Measurements from ENCODE around the gene GANC. TPM values are rescaled to one million over a fixed set of nuclear protein-coding genes. Genes with fewer than 3 reads are reported as not detected.

The GANC gene
- total RNA-seq, 2 experiments from 2014 or later: 23.5 to 26.1 TPM

GRCh38 chr15:42353061-42353460, 80.1 kb downstream of the GANC start:
- intact Hi-C loops (cut with micrococcal nuclease): no loop called here
- POLR2A ChIA-PET: no interaction called here

GRCh38 chr15:42354824-42355223, 81.8 kb downstream of the GANC start:
- H3K4me3 Mint-ChIP-seq: no peak overlapping the region
- no peaks in the 10 kb centered on the region for H3K27me3 Mint-ChIP-seq
- POLR2A ChIA-PET: no interaction called here
- peaks cover 24% of the 10 kb centered on the region for H3K36me3 Mint-ChIP-seq
- H3K9me3 Mint-ChIP-seq: no peaks in the 10 kb centered on the region
- no peak for DNase-seq
- intact Hi-C loops (cut with micrococcal nuclease): no loop called here
- no peak overlapping the region for H3K27ac Mint-ChIP-seq
- no peaks in the 10 kb centered on the region for H3K4me1 Mint-ChIP-seq (ENCODE audit: low read depth)
- CTCF ChIA-PET: interaction anchor here (0.7 kb wide), 1 partner anchor 326 kb away, joined by 3 read pairs; no protein-coding TSS in a partner anchor

More at GRCh38 chr15:42353061-42353460, 80.1 kb downstream of the GANC start:
- Mint-ChIP-seq H3K27me3 (no peaks in the 10 kb centered on the region), H3K9me3 (no peaks in the 10 kb centered on the region), H3K27ac (no peak overlapping the region), H3K4me3 (no peak overlapping the region), H3K4me1 (ENCODE audit: low read depth) (peaks cover 5% of the 10 kb centered on the region), H3K36me3 (peaks cover 28% of the 10 kb centered on the region)
- CTCF ChIA-PET: no interaction called here
- no peak for DNase-seq

- intact Hi-C loops (cut with micrococcal nuclease): no loop called here
- no peaks in the 10 kb centered on the region for H3K4me1 Mint-ChIP-seq (ENCODE audit: low read depth)
- H3K36me3 Mint-ChIP-seq: peaks cover 22% of the 10 kb centered on the region
- H3K4me3 Mint-ChIP-seq: no peak overlapping the region
- no peak for DNase-seq
- ChIA-PET POLR2A (no interaction called here), CTCF (interaction anchor here (0.7 kb wide), 1 partner anchor 325 kb away, joined by 3 read pairs; no protein-coding TSS in a partner anchor)
- no peak overlapping the region for H3K27ac Mint-ChIP-seq
- H3K9me3 Mint-ChIP-seq: no peaks in the 10 kb centered on the region
- H3K27me3 Mint-ChIP-seq: no peaks in the 10 kb centered on the region
These were observed 82.3 kb downstream of the GANC start for GRCh38 chr15:42355291-42355690.

- POLR2A ChIA-PET: no interaction called here
- CTCF ChIA-PET: no interaction called here
- intact Hi-C loops (cut with micrococcal nuclease): no loop called here
- peaks cover 11% of the 10 kb centered on the region for H3K36me3 Mint-ChIP-seq
- H3K4me1 Mint-ChIP-seq (ENCODE audit: low read depth): no peaks in the 10 kb centered on the region
- no peaks in the 10 kb centered on the region for H3K9me3 Mint-ChIP-seq
- no peak for DNase-seq
- H3K27ac Mint-ChIP-seq: no peak overlapping the region
- no peaks in the 10 kb centered on the region for H3K27me3 Mint-ChIP-seq
- no peak overlapping the region for H3K4me3 Mint-ChIP-seq
These were observed 83.8 kb downstream of the GANC start for GRCh38 chr15:42356851-42357250.

GRCh38 chr15:42358141-42358540, 85.1 kb downstream of the GANC start:
- intact Hi-C loops (cut with micrococcal nuclease): no loop called here
- DNase-seq: no peak
- ChIA-PET CTCF (no interaction called here), POLR2A (no interaction called here)
- Mint-ChIP-seq H3K36me3 (peaks cover 3% of the 10 kb centered on the region), H3K9me3 (no peaks in the 10 kb centered on the region), H3K4me3 (no peak overlapping the region), H3K27ac (no peak overlapping the region), H3K4me1 (ENCODE audit: low read depth) (no peaks in the 10 kb centered on the region), H3K27me3 (no peaks in the 10 kb centered on the region)

- H3K27ac Mint-ChIP-seq: no peak within 1 kb of the TSS
- POLR2A ChIA-PET: no interaction called here
- no peaks in the 10 kb centered on the region for H3K36me3 Mint-ChIP-seq
- H3K4me1 Mint-ChIP-seq (ENCODE audit: low read depth): no peaks in the 10 kb centered on the region
- DNase-seq: no peak
- CTCF ChIA-PET: interaction anchor here (0.5 kb wide), 1 partner anchor 234 kb away, joined by 3 read pairs; no protein-coding TSS in a partner anchor
- intact Hi-C loops (cut with micrococcal nuclease): no loop called here
- H3K27me3 Mint-ChIP-seq: no peaks in the 10 kb centered on the region
- H3K9me3 Mint-ChIP-seq: no peaks in the 10 kb centered on the region
- H3K4me3 Mint-ChIP-seq: no peak within 1 kb of the TSS
These were observed 86.2 kb downstream of the GANC start, which contains the start of gene CAPN3 for GRCh38 chr15:42359249-42359648. Gene CAPN3, plus strand, starts transcription at chr15:42359501. Its CDS starts 305 bp downstream, at chr15:42359806.

GRCh38 chr15:42359985-42360384, 87.0 kb downstream of the GANC start:
- CTCF ChIA-PET: no interaction called here
- no peak overlapping the region for H3K4me3 Mint-ChIP-seq
- no peaks in the 10 kb centered on the region for H3K4me1 Mint-ChIP-seq (ENCODE audit: low read depth)
- H3K27me3 Mint-ChIP-seq: no peaks in the 10 kb centered on the region
- no peak for DNase-seq
- H3K9me3 Mint-ChIP-seq: no peaks in the 10 kb centered on the region
- intact Hi-C loops (cut with micrococcal nuclease): no loop called here
- POLR2A ChIA-PET: no interaction called here
- H3K36me3 Mint-ChIP-seq: no peaks in the 10 kb centered on the region
- H3K27ac Mint-ChIP-seq: no peak overlapping the region

- Mint-ChIP-seq H3K4me1 (ENCODE audit: low read depth) (no peaks in the 10 kb centered on the region), H3K36me3 (no peaks in the 10 kb centered on the region), H3K4me3 (no peak overlapping the region), H3K27me3 (no peaks in the 10 kb centered on the region), H3K9me3 (no peaks in the 10 kb centered on the region), H3K27ac (no peak overlapping the region)
- ChIA-PET CTCF (no interaction called here), POLR2A (no interaction called here)
- intact Hi-C loops (cut with micrococcal nuclease): no loop called here
- DNase-seq: no peak
These were observed 87.6 kb downstream of the GANC start for GRCh38 chr15:42360535-42361112.

GRCh38 chr15:42363487-42363886, 90.5 kb downstream of the GANC start:
- POLR2A ChIA-PET: no interaction called here
- no peak for DNase-seq
- Mint-ChIP-seq H3K27ac (no peak overlapping the region), H3K9me3 (no peaks in the 10 kb centered on the region), H3K4me3 (no peak overlapping the region), H3K36me3 (no peaks in the 10 kb centered on the region), H3K4me1 (ENCODE audit: low read depth) (no peaks in the 10 kb centered on the region), H3K27me3 (no peaks in the 10 kb centered on the region)
- CTCF ChIA-PET: no interaction called here
- intact Hi-C loops (cut with micrococcal nuclease): no loop called here

- no peak for DNase-seq
- CTCF ChIA-PET: no interaction called here
- Mint-ChIP-seq H3K4me3 (no peak overlapping the region), H3K27me3 (no peaks in the 10 kb centered on the region), H3K36me3 (no peaks in the 10 kb centered on the region), H3K4me1 (ENCODE audit: low read depth) (no peaks in the 10 kb centered on the region), H3K9me3 (no peaks in the 10 kb centered on the region), H3K27ac (no peak overlapping the region)
- POLR2A ChIA-PET: no interaction called here
- intact Hi-C loops (cut with micrococcal nuclease): no loop called here
These were observed 90.9 kb downstream of the GANC start for GRCh38 chr15:42363942-42364341.

- H3K9me3 Mint-ChIP-seq: no peaks in the 10 kb centered on the region
- H3K27ac Mint-ChIP-seq: no peak overlapping the region
- DNase-seq: no peak
- H3K27me3 Mint-ChIP-seq: no peaks in the 10 kb centered on the region
- ChIA-PET POLR2A (no interaction called here), CTCF (no interaction called here)
- no peak overlapping the region for H3K4me3 Mint-ChIP-seq
- H3K36me3 Mint-ChIP-seq: no peaks in the 10 kb centered on the region
- intact Hi-C loops (cut with micrococcal nuclease): no loop called here
- H3K4me1 Mint-ChIP-seq (ENCODE audit: low read depth): no peaks in the 10 kb centered on the region
These were observed 91.5 kb downstream of the GANC start for GRCh38 chr15:42364529-42364928.

- H3K27ac Mint-ChIP-seq: no peak overlapping the region
- no peaks in the 10 kb centered on the region for H3K36me3 Mint-ChIP-seq
- DNase-seq: no peak
- ChIA-PET POLR2A (no interaction called here), CTCF (no interaction called here)
- no peaks in the 10 kb centered on the region for H3K27me3 Mint-ChIP-seq
- no peaks in the 10 kb centered on the region for H3K9me3 Mint-ChIP-seq
- intact Hi-C loops (cut with micrococcal nuclease): no loop called here
- H3K4me3 Mint-ChIP-seq: no peak overlapping the region
- no peaks in the 10 kb centered on the region for H3K4me1 Mint-ChIP-seq (ENCODE audit: low read depth)
These were observed 93.0 kb downstream of the GANC start for GRCh38 chr15:42365921-42366550.

GRCh38 chr15:42367041-42367440, 94.0 kb downstream of the GANC start:
- H3K9me3 Mint-ChIP-seq: no peaks in the 10 kb centered on the region
- intact Hi-C loops (cut with micrococcal nuclease): no loop called here
- ChIA-PET POLR2A (no interaction called here), CTCF (no interaction called here)
- no peaks in the 10 kb centered on the region for H3K36me3 Mint-ChIP-seq
- H3K4me1 Mint-ChIP-seq (ENCODE audit: low read depth): no peaks in the 10 kb centered on the region
- H3K4me3 Mint-ChIP-seq: no peak overlapping the region
- no peak overlapping the region for H3K27ac Mint-ChIP-seq
- no peak for DNase-seq
- no peaks in the 10 kb centered on the region for H3K27me3 Mint-ChIP-seq
